Effector memory CD4-positive, alpha-beta T cell (primary cell): ENCODE results near the gene TRIP13.
"Not testable (repeated sequence)": the region's sequence is repeated elsewhere in the genome, so short reads cannot be mapped to it uniquely, and the experiment has no call there.

Experiments used
- DNase-seq, 3 donors: peaks; one replicate each; pipeline ENCODE4 v3.0.0-alpha.2; 2020
- H3K27ac ChIP-seq: 2 replicates; pipeline ENCODE4 v1.7.0; 2013; ENCODE audit warnings: mild to moderate bottlenecking, low read length, moderate library complexity; ENCODE audit not compliant: insufficient read depth, poor library complexity, severe bottlenecking
- H3K27me3 ChIP-seq: replicated peaks from 2 replicates; pipeline ENCODE4 v1.7.0; 2013; ENCODE audit warnings: mild to moderate bottlenecking, low read length; ENCODE audit not compliant: insufficient read depth, control insufficient read depth, poor library complexity, severe bottlenecking
- H3K36me3 ChIP-seq: 2 replicates; pipeline ENCODE4 v1.7.0; 2013; ENCODE audit warnings: mild to moderate bottlenecking, low read length, moderate library complexity; ENCODE audit not compliant: control insufficient read depth, insufficient read depth
- H3K4me1 ChIP-seq: 2 replicates; pipeline ENCODE4 v1.7.0; 2013; ENCODE audit warnings: low read length, mild to moderate bottlenecking; ENCODE audit not compliant: control insufficient read depth, insufficient read depth, poor library complexity, severe bottlenecking
- H3K4me3 ChIP-seq: 2 replicates; pipeline ENCODE4 v1.7.0; 2013; ENCODE audit warnings: low read length, low read depth, mild to moderate bottlenecking; ENCODE audit not compliant: insufficient read depth, poor library complexity, severe bottlenecking
- H3K9me3 ChIP-seq: 2 replicates; pipeline ENCODE4 v1.7.0; 2013; ENCODE audit warnings: mild to moderate bottlenecking, low read length, moderate library complexity; ENCODE audit not compliant: control insufficient read depth

Gene TRIP13

DNA sequence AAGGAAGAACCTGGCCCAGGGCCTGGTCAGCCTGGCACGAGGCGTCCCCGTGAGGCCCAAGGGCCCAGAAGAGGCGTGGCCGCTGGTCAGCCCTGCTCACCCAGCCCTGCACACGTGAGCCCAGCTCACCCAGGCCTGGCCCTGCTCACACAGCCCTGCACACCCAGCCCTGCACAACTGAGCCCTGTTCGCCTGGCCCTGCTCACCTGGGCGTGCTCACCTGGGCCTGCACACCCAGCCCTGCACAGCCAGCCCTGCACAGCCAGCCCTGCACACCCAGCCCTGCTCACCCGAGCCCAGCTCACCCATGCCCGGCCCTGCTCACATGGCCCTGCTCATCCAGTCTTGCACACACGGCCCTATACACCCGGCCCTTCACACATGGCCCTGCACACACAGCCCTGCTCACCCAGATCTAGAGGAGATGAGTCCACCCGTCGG is 44.0 kb upstream of the TRIP13 start:
- Histone ChIP-seq H3K27ac (no peak overlapping the region), H3K36me3 (no peaks in the 10 kb centered on the region), H3K4me1 (peaks cover 4% of the 10 kb centered on the region), H3K4me3 (no peak overlapping the region), H3K27me3 (no peaks in the 10 kb centered on the region), H3K9me3 (no peaks in the 10 kb centered on the region)
- DNase-seq: no peak

DNA sequence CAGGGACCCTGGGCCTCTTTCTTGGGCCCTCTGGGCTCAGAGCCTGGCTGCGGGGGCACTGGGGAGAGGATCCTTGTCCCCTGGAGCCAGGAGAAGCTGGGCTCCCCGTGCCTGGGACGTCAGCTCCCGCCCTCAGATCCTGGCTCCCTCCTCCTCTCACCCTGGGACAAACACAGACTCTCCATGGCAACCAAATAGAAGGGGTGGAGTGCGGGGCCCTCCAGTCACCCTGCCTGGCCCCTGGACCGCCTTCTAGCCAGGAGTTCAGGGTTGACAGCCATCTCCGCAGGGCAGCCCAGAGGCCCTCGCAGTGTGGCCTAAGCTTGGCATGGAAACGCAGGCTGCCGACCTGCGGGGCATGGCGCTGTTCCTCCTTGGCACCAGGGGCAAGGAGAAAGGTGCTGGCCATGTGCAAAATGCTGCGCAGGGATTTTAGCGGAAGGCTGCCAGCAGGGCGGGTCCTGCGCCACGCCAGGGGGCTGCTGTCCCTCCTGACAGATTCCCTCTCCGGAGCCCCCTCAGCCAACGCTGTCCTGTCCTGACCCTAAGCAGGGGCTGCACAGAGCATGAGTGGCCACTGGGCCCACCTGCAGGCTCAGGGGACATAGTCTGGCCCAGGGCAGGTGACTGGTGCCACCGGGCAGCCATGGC is 42.9 kb upstream of the TRIP13 start:
- no peak for DNase-seq
- Histone ChIP-seq H3K36me3 (no peaks in the 10 kb centered on the region), H3K4me1 (peaks cover 4% of the 10 kb centered on the region), H3K4me3 (no peak overlapping the region), H3K27ac (no peak overlapping the region), H3K27me3 (no peaks in the 10 kb centered on the region), H3K9me3 (no peaks in the 10 kb centered on the region)

DNA sequence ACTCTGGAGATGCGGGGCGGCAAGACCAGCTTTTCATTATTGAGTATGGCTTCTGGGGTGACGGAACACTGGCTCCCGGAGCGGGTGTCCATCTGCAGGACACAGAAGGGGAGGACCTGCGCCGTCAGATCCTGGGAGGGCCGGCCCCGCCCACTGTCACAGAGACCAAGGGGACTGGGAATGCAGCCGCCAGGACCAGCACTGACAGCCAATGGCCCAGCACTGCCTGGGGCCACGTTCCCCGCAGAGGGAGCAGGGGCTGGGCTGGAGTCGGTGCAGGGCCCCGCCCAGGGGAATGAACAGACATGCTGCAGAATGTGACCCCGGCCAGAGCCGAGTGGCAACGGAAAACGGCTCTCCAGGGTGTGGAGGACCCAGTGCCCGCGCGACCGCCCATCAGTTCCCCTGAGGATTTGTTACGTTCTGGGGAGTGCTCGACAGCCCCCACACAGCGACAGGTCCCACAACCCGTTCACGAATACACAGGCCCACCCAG is 42.1 kb upstream of the TRIP13 start, which contains the start of gene ZDHHC11:
Gene ZDHHC11 (minus strand): TSS at position 476 of the 496 bp plus-strand sequence. CDS start 384 bp downstream, at position 92.
- Histone ChIP-seq H3K9me3 (no peaks in the 10 kb centered on the region), H3K4me3 (no peak within 1 kb of the TSS), H3K27ac (no peak within 1 kb of the TSS), H3K4me1 (peaks cover 4% of the 10 kb centered on the region), H3K36me3 (no peaks in the 10 kb centered on the region), H3K27me3 (no peaks in the 10 kb centered on the region)
- DNase-seq: no peak

DNA sequence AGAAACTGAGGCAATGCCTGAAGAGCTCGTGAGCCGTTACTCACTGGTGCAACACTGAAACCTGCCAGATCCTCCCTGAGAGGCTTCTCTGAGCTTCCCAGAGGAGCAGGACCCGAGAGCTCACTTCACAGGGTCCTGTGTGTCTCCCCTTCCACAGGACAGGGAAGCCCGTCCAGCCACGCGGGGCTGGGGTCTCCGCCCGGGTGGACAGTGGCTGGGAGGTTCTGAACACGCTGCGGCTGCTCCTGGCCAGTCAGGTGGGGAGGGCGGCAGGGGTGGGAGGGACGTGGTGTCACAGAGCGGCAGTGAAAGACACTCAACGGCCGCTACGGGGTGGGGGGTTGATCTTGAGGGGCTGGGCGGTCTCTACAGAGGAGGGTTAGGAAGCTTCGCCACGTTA is 41.6 kb upstream of the TRIP13 start:
- Histone ChIP-seq H3K27ac (no peak overlapping the region), H3K4me1 (peaks cover 4% of the 10 kb centered on the region), H3K27me3 (no peaks in the 10 kb centered on the region), H3K36me3 (no peaks in the 10 kb centered on the region), H3K9me3 (no peaks in the 10 kb centered on the region), H3K4me3 (no peak overlapping the region)
- DNase-seq: no peak

DNA sequence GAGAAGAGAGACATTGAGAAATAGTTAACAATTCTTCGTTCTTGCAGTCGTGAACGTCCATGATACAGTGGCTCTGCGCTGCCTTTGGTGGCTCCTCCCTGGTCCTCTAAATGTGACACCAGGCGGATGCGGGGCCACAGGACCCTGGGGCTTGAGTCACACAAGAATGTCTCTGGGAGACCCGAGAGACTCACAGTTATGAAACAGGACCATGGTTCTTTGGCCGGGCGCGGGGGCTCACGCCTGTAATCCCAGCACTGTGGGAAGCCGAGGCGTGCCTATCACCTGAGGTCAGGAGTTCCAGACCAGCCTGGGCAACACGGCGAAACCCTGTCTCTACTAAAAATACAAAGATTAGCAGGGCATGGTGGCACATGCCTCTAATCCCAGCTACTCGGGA is 41.1 kb upstream of the TRIP13 start:
- no peaks in the 10 kb centered on the region for H3K27me3 ChIP-seq
- H3K36me3 ChIP-seq: no peaks in the 10 kb centered on the region
- no peaks in the 10 kb centered on the region for H3K9me3 ChIP-seq
- H3K4me1 ChIP-seq: peaks cover 4% of the 10 kb centered on the region
- no peak overlapping the region for H3K4me3 ChIP-seq
- no peak overlapping the region for H3K27ac ChIP-seq
- DNase-seq: no peak

DNA sequence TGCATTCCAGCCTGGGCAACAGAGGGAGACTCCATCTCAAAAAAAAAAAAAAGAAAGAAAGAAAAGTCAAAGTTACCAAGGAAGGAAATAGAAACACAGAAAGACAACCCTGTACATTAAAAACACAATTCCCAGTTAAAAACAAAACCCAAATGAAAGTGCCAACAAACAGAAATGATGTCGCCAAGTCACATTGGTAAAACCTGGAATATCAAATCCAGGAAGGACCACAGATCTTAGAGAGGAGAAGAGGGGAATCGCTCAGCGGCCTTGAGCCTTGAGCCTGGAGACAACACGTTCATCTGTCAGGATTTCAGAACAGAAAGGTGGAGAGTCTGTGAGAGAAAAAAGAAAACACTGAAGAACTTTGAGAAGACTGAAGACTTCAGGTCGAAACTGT is 40.7 kb upstream of the TRIP13 start:
- DNase-seq: no peak
- H3K36me3 ChIP-seq: no peaks in the 10 kb centered on the region
- H3K27me3 ChIP-seq: no peaks in the 10 kb centered on the region
- no peaks in the 10 kb centered on the region for H3K9me3 ChIP-seq
- H3K4me3 ChIP-seq: no peak overlapping the region
- H3K4me1 ChIP-seq: no peaks in the 10 kb centered on the region
- no peak overlapping the region for H3K27ac ChIP-seq

DNA sequence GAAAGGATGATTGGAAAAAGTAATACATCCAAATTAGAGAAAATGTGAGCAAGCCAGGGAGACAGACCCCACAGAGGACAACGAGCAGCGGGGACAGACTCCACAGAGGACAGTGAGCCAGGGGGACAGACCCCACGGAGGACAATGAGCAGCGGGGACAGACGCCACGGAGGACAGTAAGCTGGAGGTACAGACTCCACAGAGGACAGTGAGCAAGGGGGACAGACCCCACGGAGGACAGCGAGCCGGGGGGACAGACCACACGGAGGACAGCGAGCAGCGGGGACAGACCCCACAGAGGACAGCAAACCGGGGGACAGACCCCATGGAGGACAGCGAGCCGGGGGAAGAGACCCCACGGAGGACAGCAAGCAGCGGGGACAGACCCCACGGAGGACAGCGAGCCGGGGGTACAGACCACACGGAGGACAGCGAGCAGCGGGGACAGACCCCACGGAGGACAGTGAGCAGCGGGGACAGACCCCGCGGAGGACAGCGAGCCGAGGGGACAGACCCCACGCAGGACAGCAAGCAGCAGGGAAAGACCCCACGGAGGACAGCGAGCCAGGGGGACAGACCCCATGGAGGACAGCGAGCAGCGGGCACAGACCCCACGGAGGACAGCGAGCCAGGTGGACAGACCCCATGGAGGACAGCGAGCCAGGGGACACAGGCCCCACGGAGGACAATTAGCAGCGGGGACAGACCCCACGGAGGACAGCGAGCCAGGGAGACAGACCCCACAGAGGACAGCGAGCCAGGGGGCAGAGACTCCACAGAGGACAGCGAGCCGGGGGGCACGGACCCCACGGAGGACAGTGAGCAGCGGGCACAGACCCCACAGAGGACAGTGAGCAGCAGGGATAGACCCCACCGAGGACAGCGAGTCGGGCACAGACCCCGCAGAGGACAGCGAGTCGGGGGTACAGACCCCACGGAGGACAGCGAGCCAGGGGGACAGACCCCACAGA is 40.0 kb upstream of the TRIP13 start:
- no peaks in the 10 kb centered on the region for H3K27me3 ChIP-seq
- no peaks in the 10 kb centered on the region for H3K36me3 ChIP-seq
- DNase-seq: no peak

DNA sequence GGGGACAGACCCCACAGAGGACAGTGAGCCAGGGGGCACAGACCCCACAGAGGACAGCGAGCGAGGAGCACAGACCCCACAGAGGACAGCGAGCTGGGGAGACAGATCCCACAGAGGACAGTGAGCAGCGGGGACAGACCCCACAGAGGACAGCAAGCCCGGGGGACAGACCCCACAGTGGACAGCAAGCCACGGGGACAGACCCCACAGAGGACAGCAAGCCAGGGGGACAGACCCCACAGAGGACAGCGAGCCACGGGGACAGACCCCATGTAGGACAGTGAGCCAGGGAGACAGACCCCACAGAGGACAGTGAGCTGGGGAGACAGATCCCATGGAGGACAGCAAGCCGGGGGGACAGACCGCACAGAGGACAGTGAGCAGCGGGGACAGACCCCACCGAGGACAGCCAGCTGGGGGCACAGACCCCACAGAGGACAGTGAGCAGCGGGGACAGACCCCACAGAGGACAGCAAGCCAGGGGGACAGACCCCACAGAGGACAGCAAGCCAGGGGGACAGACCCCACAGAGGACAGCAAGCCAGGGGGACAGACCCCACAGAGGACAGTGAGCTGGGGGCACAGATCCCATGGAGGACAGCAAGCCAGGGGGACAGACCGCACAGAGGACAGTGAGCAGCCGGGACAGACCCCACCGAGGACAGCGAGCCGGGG is 39.1 kb upstream of the TRIP13 start:
- not testable (repeated sequence) for H3K27ac ChIP-seq, DNase-seq, H3K27me3 ChIP-seq, H3K36me3 ChIP-seq, H3K4me3 ChIP-seq, H3K9me3 ChIP-seq, H3K4me1 ChIP-seq

More for the DNA sequence above, 40.0 kb upstream of the TRIP13 start:
- Histone ChIP-seq H3K4me3 (no peak overlapping the region), H3K9me3 (no peaks in the 10 kb centered on the region), H3K4me1 (no peaks in the 10 kb centered on the region), H3K27ac (no peak overlapping the region)

DNA sequence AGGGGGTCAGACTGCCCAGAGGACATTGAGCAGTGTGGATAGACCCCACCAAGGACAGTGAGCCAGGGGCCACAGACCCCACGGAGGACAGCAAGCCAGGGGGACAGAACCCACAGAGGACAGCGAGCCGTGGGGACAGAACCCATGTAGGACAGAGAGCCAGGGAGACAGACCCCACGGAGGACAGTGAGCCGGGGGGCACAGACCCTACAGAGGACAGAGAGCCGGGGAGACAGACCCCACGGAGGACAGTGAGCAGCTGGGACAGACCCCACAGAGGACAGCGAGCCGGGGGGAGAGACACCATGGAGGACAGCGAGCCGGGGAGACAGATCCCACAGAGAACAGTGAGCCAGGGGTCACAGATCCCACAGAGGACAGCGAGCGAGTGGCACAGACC is 38.5 kb upstream of the TRIP13 start:
- Histone ChIP-seq H3K9me3 (no peaks in the 10 kb centered on the region), H3K27me3 (no peaks in the 10 kb centered on the region), H3K4me1 (no peaks in the 10 kb centered on the region), H3K4me3 (no peak overlapping the region), H3K27ac (no peak overlapping the region), H3K36me3 (no peaks in the 10 kb centered on the region)
- no peak for DNase-seq
